WTC11 (cell line): Measurements from ENCODE around the gene TPD52L3. TPM values are rescaled to one million over a fixed set of nuclear protein-coding genes. Genes with fewer than 3 reads are reported as not detected.

ENCODE experiments used
- ATAC-seq: fragments of 200-7000 bp; cut with Tn5 transposase; 2 replicates; pipeline ENCODE4 v1.10.0; 2021; ENCODE audit warnings: mild to moderate bottlenecking, moderate library complexity
- CTCF ChIA-PET: fragments of 300-600 bp; sonication (Branson Sonifier 250); formaldehyde crosslinking; loops from one replicate; lab custom pipeline; 2021; ENCODE audit warnings: antibody characterized with exemption; lab: Charles Lee
- POLR2A ChIA-PET: fragments of 350-600 bp; sonication (Branson Sonifier 250); formaldehyde crosslinking; loops from one replicate; lab custom pipeline; 2021; ENCODE audit warnings: antibody characterized with exemption; lab: Charles Lee
- DNase-seq: peaks from one replicate; pipeline ENCODE4 v3.0.0; 2021; ENCODE audit warnings: low spot score
- H3K27ac Mint-ChIP-seq: 2 replicates; pipeline ENCODE4 v1.8.0; 2021; ENCODE audit warnings: mixed read lengths
- H3K27me3 Mint-ChIP-seq: 2 replicates; pipeline ENCODE4 v1.8.0; 2021; ENCODE audit warnings: low read depth, mild to moderate bottlenecking, moderate library complexity, mixed read lengths
- H3K36me3 Mint-ChIP-seq: 2 replicates; pipeline ENCODE4 v1.8.0; 2021; ENCODE audit warnings: mixed read lengths
- H3K4me1 Mint-ChIP-seq: 2 replicates; pipeline ENCODE4 v1.8.0; 2022; ENCODE audit warnings: mixed read lengths
- H3K4me3 Mint-ChIP-seq: 2 replicates; pipeline ENCODE4 v1.8.0; 2021; ENCODE audit warnings: mild to moderate bottlenecking, moderate library complexity, mixed read lengths
- H3K9me3 Mint-ChIP-seq: 2 replicates; pipeline ENCODE4 v1.8.0; 2021; ENCODE audit warnings: mixed read lengths
- FOXJ3 ChIP-seq: sonication (generic); formaldehyde crosslinking; IDR thresholded peaks from 2 replicates; pipeline ENCODE4 v1.9.0; 2021; ENCODE audit warnings: missing genetic modification reagents, mild to moderate bottlenecking, borderline replicate concordance
- GABPB1 ChIP-seq: sonication (generic); formaldehyde crosslinking; IDR thresholded peaks from 2 replicates; pipeline ENCODE4 v1.8.1; 2023; ENCODE audit warnings: mild to moderate bottlenecking, missing genetic modification reagents
- GTF2I ChIP-seq: fragments of 250-450 bp; sonication (Bioruptor Pico); conservative IDR thresholded peaks from 2 replicates; pipeline ENCODE4 v1.4.0; 2021; ENCODE audit warnings: mild to moderate bottlenecking
- IRF2 ChIP-seq: sonication (generic); formaldehyde crosslinking; IDR thresholded peaks from 2 replicates; pipeline ENCODE4 v1.8.0; 2022; ENCODE audit warnings: low read depth, missing genetic modification reagents, borderline replicate concordance
- JAZF1 ChIP-seq: fragments of 250-450 bp; sonication (Bioruptor Pico); IDR thresholded peaks from 2 replicates; pipeline ENCODE4 v1.9.0; 2021; ENCODE audit warnings: moderate library complexity, mild to moderate bottlenecking, inconsistent platforms
- NFE2L1 ChIP-seq: sonication (generic); formaldehyde crosslinking; IDR thresholded peaks from 2 replicates; pipeline ENCODE4 v1.8.1; 2023; ENCODE audit warnings: missing genetic modification reagents
- NR1H2 ChIP-seq: sonication (generic); formaldehyde crosslinking; IDR thresholded peaks from 2 replicates; pipeline ENCODE4 v1.9.0; 2021; ENCODE audit warnings: mild to moderate bottlenecking, moderate library complexity, missing genetic modification reagents
- NR2C2 ChIP-seq: sonication (generic); formaldehyde crosslinking; IDR thresholded peaks from 2 replicates; pipeline ENCODE4 v1.8.0; 2022; ENCODE audit warnings: mild to moderate bottlenecking, missing genetic modification reagents
- NR3C1 ChIP-seq: sonication (generic); formaldehyde crosslinking; conservative IDR thresholded peaks from 2 replicates; pipeline ENCODE4 v1.8.1; 2023; ENCODE audit warnings: low read depth, mild to moderate bottlenecking, missing genetic modification reagents
- OVOL2 ChIP-seq: fragments of 250-450 bp; sonication (Bioruptor Pico); IDR thresholded peaks from 2 replicates; pipeline ENCODE4 v1.9.0; 2021; ENCODE audit warnings: mild to moderate bottlenecking, borderline replicate concordance
- RELA ChIP-seq: sonication (generic); formaldehyde crosslinking; IDR thresholded peaks from 2 replicates; pipeline ENCODE4 v1.8.1; 2022; ENCODE audit warnings: missing genetic modification reagents, mild to moderate bottlenecking, borderline replicate concordance
- TCF7 ChIP-seq: sonication (generic); formaldehyde crosslinking; IDR thresholded peaks from 2 replicates; pipeline ENCODE4 v1.8.0; 2022; ENCODE audit warnings: mild to moderate bottlenecking, low read depth, missing genetic modification reagents, moderate library complexity
- ZNF232 ChIP-seq: sonication (generic); formaldehyde crosslinking; IDR thresholded peaks from 2 replicates; pipeline ENCODE4 v1.8.0; 2022; ENCODE audit warnings: mild to moderate bottlenecking, missing genetic modification reagents
- ZNF396 ChIP-seq: fragments of 250-450 bp; sonication (Bioruptor Pico); IDR thresholded peaks from 2 replicates; pipeline ENCODE4 v1.8.0; 2021; ENCODE audit warnings: mild to moderate bottlenecking, moderate library complexity, borderline replicate concordance
- total RNA-seq: library from RNA; stranded (reverse); gene quantifications from 3 replicates; pipeline ENCODE4 v1.2.3, GENCODE V29; 2021
- TF ChIP-seq, protein P1 (sequence below): fragments of 250-450 bp; sonication (Bioruptor Pico); IDR thresholded peaks from 2 replicates; pipeline ENCODE4 v1.9.0; 2021; ENCODE audit warnings: mild to moderate bottlenecking
- TF ChIP-seq, protein P2 (sequence below): sonication (generic); formaldehyde crosslinking; IDR thresholded peaks from 2 replicates; pipeline ENCODE4 v1.8.0; 2023; ENCODE audit warnings: mild to moderate bottlenecking, missing genetic modification reagents
- TF ChIP-seq, protein P3 (sequence below): sonication (generic); formaldehyde crosslinking; IDR thresholded peaks from 2 replicates; pipeline ENCODE4 v1.8.0; 2023; ENCODE audit warnings: missing genetic modification reagents
- TF ChIP-seq, protein P4 (sequence below): sonication (generic); formaldehyde crosslinking; IDR thresholded peaks from 2 replicates; pipeline ENCODE4 v1.8.0; 2022; ENCODE audit warnings: missing genetic modification reagents
- TF ChIP-seq, protein P5 (sequence below): sonication (generic); formaldehyde crosslinking; IDR thresholded peaks from 2 replicates; pipeline ENCODE4 v1.8.1; 2023; ENCODE audit warnings: mild to moderate bottlenecking, missing genetic modification reagents, moderate library complexity

Gene TPD52L3
- total RNA-seq, 1 experiment from 2014 or later: not detected

DNA sequence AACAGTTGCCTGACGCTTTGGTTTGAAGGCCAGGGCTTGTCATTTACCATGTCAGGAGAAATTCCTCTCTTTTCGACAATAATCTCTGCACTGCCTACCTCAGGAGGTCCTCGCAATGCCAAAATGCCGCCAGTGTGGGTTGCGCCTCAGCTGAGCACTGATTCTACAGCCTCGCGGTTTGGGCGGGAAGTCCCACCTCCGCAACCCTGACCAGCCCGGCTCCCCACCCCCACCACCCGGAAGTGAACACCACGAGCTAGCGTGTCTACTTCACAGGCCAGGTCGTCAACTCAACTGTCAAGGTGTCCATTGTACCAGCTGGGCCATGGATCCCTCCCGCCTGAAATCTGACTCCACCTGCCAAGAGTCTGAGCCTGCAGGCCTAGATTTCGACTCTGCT is at the start of gene TPD52L3 (continued):
- TF ChIP-seq, protein P1, sequence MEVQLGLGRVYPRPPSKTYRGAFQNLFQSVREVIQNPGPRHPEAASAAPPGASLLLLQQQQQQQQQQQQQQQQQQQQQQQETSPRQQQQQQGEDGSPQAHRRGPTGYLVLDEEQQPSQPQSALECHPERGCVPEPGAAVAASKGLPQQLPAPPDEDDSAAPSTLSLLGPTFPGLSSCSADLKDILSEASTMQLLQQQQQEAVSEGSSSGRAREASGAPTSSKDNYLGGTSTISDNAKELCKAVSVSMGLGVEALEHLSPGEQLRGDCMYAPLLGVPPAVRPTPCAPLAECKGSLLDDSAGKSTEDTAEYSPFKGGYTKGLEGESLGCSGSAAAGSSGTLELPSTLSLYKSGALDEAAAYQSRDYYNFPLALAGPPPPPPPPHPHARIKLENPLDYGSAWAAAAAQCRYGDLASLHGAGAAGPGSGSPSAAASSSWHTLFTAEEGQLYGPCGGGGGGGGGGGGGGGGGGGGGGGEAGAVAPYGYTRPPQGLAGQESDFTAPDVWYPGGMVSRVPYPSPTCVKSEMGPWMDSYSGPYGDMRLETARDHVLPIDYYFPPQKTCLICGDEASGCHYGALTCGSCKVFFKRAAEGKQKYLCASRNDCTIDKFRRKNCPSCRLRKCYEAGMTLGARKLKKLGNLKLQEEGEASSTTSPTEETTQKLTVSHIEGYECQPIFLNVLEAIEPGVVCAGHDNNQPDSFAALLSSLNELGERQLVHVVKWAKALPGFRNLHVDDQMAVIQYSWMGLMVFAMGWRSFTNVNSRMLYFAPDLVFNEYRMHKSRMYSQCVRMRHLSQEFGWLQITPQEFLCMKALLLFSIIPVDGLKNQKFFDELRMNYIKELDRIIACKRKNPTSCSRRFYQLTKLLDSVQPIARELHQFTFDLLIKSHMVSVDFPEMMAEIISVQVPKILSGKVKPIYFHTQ (CRISPR knock-in tag): no peak
- no peak for TF ChIP-seq NR1H2 (CRISPR knock-in tag)
- TF ChIP-seq TCF7 (CRISPR knock-in tag): no peak
- TF ChIP-seq OVOL2 (CRISPR knock-in tag): no peak
- no peak for TF ChIP-seq IRF2 (CRISPR knock-in tag)

DNA sequence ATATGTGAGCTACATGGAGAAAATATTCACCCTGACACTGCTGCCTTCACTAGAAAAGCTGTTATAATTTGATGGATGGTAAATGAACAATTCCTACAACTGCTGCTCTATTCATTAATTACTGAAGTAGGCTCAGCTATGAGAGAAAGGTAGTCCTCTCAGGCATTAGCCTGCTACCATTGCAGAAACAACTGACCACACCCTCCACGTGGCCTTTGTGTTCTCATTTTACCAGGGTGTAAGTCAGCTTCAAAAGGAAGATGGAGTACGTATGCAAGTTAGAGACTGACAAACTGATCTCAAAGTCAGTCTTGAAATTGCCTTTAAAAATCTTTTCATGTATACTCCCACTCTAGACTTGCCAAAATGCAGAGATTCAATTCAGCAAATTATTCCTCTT is 26.3 kb upstream of the TPD52L3 start:
- TF ChIP-seq NR3C1 (CRISPR knock-in tag) (no peak), ZNF396 (no peak), TCF7 (CRISPR knock-in tag) (no peak), ZNF232 (no peak), NR2C2 (CRISPR knock-in tag) (no peak), GTF2I (no peak), NFE2L1 (no peak), OVOL2 (CRISPR knock-in tag) (no peak), RELA (CRISPR knock-in tag) (no peak), GABPB1 (CRISPR knock-in tag) (no peak), JAZF1 (CRISPR knock-in tag) (no peak), FOXJ3 (CRISPR knock-in tag) (no peak)
- TF ChIP-seq, protein P2, sequence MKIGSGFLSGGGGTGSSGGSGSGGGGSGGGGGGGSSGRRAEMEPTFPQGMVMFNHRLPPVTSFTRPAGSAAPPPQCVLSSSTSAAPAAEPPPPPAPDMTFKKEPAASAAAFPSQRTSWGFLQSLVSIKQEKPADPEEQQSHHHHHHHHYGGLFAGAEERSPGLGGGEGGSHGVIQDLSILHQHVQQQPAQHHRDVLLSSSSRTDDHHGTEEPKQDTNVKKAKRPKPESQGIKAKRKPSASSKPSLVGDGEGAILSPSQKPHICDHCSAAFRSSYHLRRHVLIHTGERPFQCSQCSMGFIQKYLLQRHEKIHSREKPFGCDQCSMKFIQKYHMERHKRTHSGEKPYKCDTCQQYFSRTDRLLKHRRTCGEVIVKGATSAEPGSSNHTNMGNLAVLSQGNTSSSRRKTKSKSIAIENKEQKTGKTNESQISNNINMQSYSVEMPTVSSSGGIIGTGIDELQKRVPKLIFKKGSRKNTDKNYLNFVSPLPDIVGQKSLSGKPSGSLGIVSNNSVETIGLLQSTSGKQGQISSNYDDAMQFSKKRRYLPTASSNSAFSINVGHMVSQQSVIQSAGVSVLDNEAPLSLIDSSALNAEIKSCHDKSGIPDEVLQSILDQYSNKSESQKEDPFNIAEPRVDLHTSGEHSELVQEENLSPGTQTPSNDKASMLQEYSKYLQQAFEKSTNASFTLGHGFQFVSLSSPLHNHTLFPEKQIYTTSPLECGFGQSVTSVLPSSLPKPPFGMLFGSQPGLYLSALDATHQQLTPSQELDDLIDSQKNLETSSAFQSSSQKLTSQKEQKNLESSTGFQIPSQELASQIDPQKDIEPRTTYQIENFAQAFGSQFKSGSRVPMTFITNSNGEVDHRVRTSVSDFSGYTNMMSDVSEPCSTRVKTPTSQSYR: no peak
- TF ChIP-seq, protein P3, sequence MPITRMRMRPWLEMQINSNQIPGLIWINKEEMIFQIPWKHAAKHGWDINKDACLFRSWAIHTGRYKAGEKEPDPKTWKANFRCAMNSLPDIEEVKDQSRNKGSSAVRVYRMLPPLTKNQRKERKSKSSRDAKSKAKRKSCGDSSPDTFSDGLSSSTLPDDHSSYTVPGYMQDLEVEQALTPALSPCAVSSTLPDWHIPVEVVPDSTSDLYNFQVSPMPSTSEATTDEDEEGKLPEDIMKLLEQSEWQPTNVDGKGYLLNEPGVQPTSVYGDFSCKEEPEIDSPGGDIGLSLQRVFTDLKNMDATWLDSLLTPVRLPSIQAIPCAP (CRISPR knock-in tag): no peak
- TF ChIP-seq, protein P4, sequence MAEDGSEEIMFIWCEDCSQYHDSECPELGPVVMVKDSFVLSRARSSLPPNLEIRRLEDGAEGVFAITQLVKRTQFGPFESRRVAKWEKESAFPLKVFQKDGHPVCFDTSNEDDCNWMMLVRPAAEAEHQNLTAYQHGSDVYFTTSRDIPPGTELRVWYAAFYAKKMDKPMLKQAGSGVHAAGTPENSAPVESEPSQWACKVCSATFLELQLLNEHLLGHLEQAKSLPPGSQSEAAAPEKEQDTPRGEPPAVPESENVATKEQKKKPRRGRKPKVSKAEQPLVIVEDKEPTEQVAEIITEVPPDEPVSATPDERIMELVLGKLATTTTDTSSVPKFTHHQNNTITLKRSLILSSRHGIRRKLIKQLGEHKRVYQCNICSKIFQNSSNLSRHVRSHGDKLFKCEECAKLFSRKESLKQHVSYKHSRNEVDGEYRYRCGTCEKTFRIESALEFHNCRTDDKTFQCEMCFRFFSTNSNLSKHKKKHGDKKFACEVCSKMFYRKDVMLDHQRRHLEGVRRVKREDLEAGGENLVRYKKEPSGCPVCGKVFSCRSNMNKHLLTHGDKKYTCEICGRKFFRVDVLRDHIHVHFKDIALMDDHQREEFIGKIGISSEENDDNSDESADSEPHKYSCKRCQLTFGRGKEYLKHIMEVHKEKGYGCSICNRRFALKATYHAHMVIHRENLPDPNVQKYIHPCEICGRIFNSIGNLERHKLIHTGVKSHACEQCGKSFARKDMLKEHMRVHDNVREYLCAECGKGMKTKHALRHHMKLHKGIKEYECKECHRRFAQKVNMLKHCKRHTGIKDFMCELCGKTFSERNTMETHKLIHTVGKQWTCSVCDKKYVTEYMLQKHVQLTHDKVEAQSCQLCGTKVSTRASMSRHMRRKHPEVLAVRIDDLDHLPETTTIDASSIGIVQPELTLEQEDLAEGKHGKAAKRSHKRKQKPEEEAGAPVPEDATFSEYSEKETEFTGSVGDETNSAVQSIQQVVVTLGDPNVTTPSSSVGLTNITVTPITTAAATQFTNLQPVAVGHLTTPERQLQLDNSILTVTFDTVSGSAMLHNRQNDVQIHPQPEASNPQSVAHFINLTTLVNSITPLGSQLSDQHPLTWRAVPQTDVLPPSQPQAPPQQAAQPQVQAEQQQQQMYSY (CRISPR knock-in tag): no peak
- TF ChIP-seq, protein P5, sequence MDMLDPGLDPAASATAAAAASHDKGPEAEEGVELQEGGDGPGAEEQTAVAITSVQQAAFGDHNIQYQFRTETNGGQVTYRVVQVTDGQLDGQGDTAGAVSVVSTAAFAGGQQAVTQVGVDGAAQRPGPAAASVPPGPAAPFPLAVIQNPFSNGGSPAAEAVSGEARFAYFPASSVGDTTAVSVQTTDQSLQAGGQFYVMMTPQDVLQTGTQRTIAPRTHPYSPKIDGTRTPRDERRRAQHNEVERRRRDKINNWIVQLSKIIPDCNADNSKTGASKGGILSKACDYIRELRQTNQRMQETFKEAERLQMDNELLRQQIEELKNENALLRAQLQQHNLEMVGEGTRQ (CRISPR knock-in tag): no peak
- TF ChIP-seq, all 79 proteins: peak for 0
- Mint-ChIP-seq H3K4me3 (no peak overlapping the region), H3K4me1 (no peaks in the 10 kb centered on the region), H3K27me3 (peaks cover 2% of the 10 kb centered on the region; the same call in 1 of the 2 replicates), H3K27ac (no peak overlapping the region), H3K36me3 (no peaks in the 10 kb centered on the region), H3K9me3 (peaks cover 9% of the 10 kb centered on the region)
- ATAC-seq (no peak), DNase-seq (no peak)
- ChIA-PET CTCF (interaction anchor here (1.2 kb wide), 1 partner anchor 248 kb away, joined by 5 read pairs; no protein-coding TSS in a partner anchor), POLR2A (no interaction called here)
